Testis (tissue), 2 donors: Measurements from ENCODE around the gene MEGF6.

Experiments used
- POLR2A ChIP-seq: fragments of 450-650 bp; IDR thresholded peaks from one replicate; pipeline ENCODE4 v1.6.1; 2017; ENCODE audit warnings: antibody characterized with exemption, mild to moderate bottlenecking, moderate library complexity
- TF ChIP-seq, protein P1 (sequence below), 3 experiments: fragments of 450-650 bp in 2 of 3; fragments of 200-600 bp in 1 of 3; sonication (generic) in 1 of 3; IDR thresholded peaks; one replicate each; pipeline ENCODE4 v1.5.1; 2016 to 2019; ENCODE audit warnings: antibody characterized with exemption in 3 of 3, mild to moderate bottlenecking in 2 of 3, moderate library complexity in 1 of 3

GRCh38 chr1:3459051-3459908 is 152.0 kb downstream of the MEGF6 start:
- TF ChIP-seq POLR2A = no peak
- TF ChIP-seq, protein P1, sequence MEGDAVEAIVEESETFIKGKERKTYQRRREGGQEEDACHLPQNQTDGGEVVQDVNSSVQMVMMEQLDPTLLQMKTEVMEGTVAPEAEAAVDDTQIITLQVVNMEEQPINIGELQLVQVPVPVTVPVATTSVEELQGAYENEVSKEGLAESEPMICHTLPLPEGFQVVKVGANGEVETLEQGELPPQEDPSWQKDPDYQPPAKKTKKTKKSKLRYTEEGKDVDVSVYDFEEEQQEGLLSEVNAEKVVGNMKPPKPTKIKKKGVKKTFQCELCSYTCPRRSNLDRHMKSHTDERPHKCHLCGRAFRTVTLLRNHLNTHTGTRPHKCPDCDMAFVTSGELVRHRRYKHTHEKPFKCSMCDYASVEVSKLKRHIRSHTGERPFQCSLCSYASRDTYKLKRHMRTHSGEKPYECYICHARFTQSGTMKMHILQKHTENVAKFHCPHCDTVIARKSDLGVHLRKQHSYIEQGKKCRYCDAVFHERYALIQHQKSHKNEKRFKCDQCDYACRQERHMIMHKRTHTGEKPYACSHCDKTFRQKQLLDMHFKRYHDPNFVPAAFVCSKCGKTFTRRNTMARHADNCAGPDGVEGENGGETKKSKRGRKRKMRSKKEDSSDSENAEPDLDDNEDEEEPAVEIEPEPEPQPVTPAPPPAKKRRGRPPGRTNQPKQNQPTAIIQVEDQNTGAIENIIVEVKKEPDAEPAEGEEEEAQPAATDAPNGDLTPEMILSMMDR (IDR thresholded peaks at IDR 0.05) = no peak
